Fibroblast of skin of back (primary cell): ENCODE results near the gene NOL4L.

Source experiments
- DNase-seq: peaks from one replicate; pipeline ENCODE4 v3.0.0-alpha.2; 2013

The NOL4L gene

DNA sequence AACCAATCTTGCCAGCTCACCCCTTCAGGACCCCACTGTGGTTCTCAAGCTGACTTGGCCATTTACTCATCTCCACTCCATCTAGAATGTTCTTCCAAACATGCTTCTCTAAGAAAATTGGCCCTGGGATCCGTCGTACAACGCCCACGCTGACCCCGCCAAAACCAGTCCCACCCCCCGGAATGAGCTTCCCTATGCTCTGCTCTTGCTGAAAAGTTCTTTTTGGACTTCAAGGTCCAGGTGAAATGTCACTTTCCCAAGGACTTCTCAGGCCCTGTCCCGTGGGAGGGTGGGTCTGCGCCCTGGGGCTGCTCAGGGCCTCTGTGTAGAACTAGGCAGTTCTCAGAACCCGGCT is 9.9 kb downstream of the NOL4L start:
- DNase-seq, result no peak

DNA sequence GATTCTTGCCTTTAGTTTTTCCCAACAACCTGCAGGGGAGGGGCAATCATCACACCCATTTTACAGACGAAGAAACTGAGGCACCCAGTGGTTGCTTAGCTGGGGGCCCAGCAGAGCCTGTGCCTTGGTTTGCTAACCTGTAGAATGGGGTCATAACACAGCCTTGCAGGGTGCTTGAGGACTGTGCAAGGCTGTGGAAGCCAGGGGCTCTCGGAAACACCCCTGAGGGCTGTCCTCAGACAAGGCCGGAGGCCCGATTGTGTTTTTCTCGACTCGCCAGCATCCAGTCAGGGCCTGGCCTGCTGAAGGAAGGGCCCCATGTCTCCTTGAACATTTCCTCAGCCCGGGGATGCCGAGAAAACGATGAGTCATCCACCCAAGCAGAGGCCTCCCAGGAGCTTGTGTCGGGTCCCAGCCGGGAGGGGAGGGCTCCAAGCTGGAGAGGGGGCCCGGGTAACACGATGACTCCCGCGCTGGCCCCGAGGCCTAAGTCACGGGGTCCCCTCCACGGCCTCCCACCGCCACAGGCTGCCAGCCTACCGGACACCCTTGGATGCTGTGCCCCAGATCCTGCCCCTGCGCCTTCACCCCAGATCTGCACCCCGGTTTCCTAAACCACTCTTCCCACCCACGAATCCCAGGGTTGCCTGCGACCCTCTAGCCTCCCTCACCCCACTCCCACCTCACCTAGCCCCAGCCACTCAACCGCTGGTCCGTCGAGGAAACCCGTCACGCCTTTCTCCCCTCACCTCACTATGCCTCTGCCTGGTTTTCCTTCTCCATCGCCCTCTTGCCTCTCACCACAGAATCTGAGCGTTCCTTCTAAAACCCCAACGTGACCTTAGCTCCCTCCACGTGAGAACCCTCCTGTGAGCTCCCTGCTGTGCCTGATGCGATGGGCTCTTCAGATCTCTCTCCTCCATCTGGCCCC is 10.6 kb downstream of the NOL4L start:
- peak; percentile 91 for DNase-seq

DNA sequence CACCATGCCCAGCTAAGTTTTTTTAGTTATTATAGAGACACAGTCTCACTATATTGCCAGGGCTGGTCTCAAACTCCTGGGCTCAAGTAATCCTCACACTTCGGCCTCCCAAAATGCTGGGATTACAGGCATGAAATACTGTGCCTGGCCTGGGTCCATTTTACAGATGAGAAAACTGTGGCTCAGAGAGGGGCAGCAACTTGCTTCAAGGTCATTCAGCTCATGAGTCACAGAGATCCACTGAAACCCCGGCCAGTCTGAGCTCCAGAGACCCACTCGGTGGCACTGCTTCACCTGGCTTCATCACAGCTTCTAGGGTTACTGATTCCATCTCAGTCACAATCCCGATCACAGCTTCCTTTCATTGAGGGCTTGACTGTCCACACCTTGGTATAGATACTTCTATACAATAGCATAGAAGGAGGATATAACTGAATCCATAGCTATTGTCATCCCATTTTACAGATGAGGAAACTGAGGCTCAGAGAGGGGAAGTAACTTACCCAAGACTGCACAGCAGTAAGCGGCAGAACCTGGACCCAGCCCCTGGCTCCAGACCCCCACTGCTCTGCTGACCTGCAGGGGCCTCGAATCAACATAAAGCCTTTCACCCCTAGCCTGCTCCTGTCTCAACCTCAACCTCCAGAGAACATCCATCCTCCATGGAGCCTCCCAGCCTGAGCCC is 11.8 kb downstream of the NOL4L start:
- DNase-seq, result no peak

DNA sequence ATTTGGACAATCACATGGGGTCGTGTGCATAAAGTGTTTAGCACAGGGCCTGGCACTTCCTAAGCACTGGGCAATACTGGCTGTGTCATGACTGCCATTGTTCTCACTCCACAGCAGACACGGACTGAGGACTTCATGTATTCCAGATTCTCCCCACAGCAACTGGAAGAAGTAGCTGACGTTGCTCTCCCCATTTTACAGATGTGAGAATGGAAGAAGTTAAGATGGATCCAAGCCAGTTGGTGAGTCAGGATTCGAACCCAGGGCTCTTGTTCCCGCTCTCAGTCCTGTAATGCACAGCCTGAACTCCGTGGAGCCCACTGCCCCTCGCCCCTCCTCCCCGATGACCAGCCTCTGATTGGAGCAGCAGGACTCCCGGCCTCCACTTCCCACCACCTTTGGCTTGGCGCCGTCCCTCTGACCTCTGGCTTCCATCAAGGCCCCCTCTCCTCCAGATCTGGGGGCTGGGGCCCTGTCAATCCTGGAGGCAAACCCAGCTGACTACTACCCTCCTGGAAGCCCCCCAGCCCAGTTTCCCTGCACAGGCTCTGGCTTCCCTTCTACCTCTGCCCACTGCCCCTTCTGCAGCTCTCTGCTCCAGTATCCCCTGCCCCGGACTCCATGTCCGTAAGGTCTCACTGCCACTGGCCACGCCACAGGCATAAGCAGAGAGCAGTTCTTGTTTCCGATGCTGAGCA is 12.7 kb downstream of the NOL4L start:
- no peak for DNase-seq

DNA sequence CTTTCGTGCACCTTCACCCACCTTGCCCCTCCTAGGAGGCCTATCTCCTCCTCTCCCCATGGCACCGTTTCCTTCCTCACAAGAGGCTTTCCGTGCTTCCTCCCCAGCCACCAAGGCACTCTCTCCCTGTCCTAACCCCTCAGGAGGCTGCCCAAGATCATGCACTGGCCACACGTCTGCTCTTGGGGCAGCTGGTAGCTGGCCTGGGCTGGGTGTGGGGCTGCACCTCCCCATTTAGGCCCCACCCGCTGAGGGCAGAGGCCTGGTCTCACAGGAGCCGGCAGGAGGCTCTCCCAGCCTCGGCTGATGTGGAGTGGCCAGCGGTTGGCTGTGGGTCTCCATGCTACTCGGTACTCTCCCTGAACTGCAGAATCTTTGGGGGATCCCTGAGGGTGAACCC is 13.6 kb downstream of the NOL4L start:
- DNase-seq, result no peak

DNA sequence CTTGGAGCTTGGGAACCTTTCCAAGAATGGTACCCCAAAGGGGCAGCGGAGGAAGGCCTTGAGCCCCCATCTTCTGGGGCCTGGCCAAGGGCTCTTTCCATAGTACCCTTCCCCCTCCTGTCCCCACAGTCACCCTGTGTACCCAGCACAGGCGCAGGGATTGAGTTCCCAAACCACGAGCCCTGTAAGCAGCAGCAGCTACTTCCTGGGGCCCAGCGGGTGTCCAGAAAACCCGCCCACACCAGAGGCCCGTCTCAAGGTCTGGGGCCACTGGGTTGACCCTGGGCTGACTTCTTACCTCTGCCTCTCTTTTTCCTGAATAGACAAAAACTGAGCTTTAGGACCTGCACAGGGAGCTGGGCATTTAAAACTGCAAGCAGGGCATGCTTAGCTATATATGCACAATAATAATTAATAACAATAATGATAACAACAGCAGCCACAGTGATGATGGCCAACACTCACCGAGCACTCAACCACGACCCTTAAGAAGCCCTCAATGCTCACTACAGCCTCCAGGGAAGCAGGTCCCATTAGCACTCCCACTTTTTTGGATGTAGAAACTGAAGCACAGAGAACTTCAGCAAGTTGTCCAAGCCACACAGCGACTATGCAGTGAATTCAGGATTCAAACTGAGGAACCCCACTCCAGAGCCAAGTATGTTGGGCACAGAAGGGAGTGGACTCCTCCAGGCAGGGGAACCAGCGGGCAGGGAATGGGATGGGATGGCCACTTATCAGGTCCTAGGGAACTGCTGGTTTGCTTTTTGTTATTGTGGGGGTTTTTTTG is 14.5 kb downstream of the NOL4L start:
- DNase-seq, result peak; percentile 35

DNA sequence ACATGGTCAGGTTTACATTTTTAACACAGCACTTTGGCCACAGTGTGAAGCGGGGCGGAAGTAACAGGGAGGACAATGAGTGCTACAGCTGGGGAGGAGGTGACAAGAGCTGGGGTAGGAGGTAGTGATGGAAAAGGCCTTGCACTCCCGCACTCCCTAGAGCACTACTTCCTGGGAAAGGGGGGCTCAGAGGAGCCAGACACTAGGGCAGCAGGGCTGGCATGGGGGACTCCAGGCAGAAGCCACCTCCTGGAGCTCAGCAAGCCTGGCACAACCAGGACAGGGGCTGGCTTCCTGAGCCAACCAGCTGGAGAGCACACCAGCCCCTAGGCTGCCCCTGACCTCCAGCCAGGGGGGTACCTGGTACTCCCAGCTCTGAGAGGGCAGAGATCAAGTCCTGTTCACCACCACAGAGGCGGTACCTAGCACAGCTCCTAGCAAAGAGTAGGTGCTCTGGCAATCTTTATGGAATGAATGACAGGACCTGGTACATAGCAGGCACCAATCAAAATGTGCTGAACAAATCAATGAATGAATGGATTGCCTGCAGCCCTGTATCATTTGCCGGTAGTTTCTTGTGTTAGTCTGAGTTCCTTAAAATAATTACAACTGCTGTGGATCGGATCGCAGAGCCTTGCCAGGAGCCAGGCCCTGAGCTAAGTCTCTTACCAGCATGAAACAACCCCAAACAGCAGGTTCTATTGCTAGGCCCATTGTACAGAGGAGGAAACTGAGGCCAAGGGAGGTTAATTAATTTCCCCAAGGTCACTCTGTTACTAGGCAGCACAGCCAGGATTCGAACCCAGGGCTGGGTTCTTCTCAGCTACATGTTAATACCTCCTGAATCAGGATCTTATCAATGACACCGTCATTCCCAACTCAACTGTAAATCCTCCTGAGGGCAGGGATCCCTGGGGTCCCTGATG is 15.5 kb downstream of the NOL4L start:
- no peak for DNase-seq

DNA sequence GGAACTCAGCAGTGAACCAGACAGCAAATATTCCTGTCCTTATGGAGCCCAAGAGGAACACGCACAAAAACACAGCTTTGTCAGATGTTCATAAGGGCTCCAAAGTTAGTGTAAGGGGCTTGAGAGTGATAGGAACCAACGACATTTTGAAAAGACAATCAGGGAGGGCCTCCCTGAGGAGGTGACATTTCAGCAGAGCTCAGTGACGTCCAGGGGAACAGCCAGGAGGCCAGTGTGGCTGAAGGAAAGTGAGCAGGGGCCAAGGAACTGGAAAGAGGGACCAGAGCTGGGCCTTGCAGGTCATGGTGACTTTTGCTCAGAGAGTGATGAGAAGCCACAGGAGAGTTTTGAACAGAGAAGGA is 16.1 kb downstream of the NOL4L start:
- DNase-seq, result no peak

DNA sequence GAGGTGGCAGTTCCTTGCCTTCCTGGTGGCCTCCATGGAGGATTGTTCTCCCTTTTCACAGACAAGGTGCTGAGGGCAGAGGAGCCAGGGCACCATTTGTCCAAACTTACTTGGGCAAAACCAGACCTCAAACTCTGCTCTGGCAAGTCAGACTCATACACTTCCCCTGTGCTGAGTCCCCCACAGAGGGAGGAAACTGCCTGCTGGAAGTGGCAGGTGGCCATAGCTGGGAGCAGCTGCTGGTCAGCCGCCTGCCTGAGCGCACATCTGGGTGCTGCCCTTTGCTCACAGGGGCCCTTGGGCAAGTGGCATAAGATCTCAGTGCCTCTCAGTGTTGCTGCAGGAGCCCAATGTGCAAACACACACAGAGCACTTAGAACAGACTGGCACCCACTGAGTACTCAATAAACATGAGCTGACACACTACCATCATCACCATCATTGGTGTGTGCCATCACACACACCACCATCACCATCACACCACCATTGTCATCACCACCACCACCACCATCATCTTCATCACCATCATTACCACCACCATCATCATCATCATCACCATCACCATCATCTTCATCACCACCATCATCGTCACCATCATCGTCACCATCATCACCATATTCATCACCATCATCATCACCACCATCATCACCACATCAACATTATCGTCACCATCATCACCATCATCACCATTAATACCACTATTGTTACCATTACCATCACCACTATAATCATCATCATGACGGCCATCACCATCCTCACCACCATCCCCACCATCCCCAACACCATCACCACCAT is 17.6 kb downstream of the NOL4L start:
- DNase-seq, result no peak

DNA sequence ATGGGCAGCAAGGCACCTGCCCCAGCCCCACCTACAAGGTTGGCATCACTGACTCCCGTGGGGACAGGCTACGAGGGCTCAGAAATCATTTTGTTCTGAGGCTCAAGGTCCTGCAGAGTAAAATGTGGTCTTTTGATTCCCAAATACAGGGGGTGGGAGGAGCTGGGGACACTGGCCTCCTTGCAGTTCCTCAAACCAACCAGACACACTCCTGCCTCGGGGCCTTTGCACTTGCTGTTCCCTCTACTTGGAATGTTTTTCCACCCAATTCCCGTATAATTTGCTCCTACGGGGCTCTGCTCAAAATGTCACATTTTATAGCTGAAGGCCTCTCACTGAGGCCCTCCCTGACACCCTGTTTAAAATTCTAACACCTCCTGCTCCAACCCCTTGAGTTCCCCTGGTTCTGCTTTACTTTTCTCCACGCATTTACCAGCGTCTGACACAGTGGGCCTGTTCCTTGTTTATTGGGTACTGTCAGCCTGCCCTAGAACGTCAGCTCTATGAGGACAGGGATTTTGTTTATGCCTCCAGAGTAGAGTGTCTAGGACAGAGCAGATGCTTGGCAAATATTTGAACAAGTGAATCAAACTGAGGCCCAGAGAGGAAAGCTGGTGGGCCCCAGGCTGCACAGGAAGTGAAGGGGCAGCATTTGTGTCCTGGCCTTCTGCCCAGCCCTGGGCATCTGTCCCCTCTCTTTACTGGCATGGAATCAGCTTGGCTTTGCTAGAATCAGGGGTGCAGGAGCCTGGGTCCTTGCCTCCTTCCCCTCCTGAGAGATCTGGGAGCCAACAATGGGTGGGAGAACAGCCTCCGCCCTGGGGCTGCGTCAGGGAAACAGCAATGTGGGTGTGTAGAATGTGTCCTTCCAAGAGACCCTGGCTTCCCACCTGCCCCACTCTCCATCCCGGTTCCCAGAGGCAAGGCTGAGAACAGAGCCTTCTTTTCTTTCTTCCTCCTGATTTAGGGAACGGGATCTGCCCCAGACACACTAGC is 18.5 kb downstream of the NOL4L start:
- DNase-seq, result no peak

DNA sequence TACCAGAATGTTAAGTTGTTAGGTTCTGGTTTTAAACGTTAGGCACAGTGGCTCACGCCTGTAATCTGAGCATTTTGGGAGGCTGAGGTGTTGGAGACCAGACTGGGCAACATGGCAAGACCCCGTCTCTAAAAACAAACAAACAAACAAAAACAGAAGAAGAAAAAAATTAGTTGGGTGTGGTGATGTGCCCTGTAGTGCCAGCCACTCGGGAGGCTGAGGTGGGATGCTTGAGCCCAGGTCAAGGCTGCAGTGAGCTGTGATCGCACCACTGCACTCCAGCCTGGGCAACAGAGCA is 19.4 kb downstream of the NOL4L start:
- DNase-seq, result no peak

DNA sequence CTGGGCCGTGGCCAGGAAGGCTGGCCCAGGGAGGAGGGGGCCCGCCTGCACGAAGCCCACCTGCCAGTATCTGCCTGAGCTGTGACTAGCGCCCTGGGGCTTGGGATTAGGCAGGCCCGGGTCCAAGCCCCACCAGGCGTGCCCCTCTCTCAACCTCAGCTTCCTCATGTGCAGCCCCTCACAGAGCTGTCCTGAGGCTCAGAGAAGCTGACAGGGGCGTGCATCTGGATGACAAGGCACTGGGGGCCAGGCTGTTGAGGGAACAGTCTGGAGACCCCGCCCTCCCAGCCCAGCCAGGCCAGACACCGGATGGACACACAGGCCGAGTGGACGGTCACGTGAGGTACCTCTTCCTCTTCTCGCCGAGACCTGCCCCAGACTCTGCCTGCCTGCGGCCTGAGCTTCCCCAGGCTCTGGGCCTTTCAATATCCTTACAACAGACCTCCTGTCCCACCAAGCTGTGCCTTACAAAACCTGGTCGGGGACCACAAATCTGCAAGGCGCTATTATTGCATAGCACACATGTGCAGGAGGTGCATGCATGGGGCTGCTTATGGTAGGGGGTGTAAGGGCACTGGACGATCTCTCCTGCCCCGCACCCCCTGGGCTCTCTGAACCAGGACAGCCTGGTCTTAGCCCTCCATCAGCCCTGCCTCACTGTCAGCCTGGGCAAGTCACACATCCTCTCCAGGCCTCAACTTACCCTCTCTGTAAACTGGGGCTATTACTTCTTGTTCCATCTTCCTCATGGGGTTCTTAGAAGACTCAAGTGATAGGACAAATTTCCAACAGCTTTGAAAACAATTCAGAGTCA is 20.0 kb downstream of the NOL4L start:
- no peak for DNase-seq

DNA sequence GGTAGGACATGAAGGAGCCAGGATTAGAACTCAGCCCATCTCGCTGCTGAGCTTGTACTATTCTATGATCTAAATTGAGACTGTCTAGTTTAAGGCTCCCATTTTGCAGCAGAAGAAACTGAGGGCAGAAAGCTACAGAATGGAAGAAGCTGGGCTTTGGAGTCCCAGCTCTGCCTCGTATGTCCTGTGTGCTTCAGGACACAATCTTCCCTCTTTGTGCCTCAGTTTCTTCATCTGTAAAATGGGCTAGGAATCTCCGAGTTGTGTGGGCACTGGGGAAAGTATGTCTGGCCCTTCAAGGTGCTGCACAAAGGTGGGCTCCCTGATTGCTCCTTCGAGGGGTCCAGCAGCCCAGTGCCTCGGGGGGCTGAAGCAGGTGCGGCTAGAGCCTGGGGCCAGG is 20.7 kb downstream of the NOL4L start:
- DNase-seq, result no peak

DNA sequence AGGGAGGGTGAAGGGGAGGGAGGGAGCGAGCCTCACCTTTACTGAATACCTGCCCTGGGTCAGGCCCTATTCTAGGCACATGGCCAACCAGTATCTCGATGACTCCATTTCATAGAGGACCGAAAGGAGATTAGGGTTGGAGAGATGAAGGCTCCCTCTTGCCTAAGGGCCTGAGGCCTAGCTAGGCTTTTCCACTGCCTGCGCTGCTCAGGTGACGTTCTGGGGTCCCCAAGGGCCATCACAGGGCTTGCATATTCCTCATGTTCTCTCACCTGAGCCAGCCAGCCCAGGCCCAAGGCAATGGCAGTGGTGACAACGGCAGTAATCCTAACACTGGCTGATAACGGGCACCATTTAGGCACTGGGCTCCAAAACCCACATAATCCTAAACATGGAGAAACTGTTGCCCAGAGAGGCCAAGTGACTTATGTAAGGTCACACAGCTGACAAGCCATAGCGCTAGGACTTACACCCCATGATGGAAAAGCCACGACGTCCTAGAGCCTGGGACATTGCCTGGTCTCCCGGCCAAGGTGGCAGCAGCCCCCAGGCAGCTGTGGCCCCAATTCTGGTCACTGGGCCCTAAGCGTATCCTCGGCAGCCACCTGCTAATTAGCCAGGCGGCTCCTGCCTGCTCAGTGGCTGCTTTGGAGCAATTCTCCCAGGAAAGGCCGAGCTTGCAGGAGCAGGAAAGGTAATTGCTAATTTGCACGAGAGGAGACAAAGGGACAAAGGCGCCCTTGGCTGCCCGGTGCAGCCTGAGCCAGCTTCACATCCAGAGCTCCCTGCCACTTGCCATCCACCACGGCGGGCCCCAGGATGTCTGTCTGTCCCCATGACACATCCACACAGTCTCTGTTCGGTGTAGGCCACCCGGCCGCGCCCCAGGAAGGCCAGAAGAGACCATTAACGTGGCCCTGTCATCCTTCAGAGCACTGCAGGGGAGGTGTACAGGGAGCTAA is 21.5 kb downstream of the NOL4L start:
- DNase-seq, result no peak

DNA sequence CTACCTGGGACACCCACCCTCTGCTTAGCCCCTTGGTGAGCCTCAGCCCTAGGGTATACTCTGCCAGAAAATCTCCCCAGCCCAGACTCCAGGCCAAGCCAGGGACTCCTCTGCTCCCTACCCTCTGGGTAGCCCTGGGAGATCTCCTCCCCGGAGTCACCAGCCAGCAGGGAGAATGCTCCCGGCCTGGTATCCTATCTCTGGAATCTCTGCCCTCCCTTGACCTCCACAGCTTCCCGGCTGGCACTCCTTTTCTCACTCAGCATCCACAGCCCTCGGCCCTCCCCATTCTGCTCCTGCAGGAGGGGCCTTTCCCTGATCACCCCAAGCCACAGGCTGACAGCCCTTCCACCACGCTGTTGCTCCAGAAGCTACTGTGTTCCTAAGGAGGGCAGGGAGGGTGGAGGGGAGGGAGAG is 22.6 kb downstream of the NOL4L start:
- no peak for DNase-seq

DNA sequence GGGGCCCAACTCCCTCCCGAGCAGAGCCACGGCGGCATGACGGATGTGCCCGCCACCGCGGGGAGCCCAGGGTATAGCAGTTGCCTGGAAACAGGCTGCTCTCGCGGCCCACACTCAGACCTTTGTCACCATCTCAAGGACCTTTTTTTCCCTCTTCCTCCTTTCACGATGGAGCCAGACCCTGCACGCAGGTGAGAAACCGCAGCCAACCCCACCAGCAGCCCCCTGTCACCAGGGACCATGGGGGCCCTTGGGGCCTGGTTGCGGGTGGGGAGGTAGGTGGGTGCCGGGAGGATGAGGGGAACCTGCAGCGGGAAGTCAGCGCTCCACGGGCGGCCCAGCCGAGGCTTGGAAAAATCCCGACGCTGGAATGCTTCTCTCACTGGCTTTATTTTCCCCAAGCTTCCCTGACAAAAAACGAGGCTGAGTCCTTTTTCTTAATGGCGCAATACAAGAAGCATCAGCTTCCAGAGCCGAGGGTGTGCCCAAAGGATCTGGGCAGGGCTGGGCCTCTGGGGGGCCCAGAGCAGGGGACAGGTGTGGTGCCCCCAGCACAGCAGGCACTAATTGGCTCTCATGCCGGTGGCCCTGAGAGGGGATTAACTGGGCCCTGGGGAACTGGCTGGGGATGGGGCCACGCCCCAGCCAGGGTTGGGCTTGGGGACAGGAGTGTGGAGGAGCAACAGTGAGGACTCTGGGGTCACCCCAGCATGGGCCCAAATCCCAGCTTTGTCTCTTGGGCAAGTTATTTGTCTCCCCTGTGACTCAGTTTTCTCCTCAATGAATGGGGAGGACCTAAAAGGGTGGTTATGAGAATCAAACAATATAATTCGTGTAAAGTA is 23.9 kb downstream of the NOL4L start:
- DNase-seq, result peak; percentile 21
